Brain microvascular endothelial cell (primary cell): Measurements from ENCODE around the gene SH2D7.

Source experiments
- DNase-seq: peaks from one replicate; pipeline ENCODE4 v3.0.0-alpha.2; 2020
- H3K27ac ChIP-seq: fragments of 250-450 bp; sonication (Bioruptor Pico); 2 replicates; pipeline ENCODE4 v1.5.1; 2020; ENCODE audit warnings: mild to moderate bottlenecking, moderate library complexity
- H3K27me3 ChIP-seq: fragments of 250-450 bp; sonication (Bioruptor Pico); replicated peaks from 2 replicates; pipeline ENCODE4 v1.5.1; 2020; ENCODE audit warnings: mild to moderate bottlenecking
- H3K36me3 ChIP-seq: fragments of 250-450 bp; sonication (Bioruptor Pico); replicated peaks from 2 replicates; pipeline ENCODE4 v1.5.1; 2020; ENCODE audit warnings: mild to moderate bottlenecking
- H3K4me3 ChIP-seq: 2 replicates; pipeline ENCODE4 v1.5.1; 2011; ENCODE audit warnings: low read depth, mild to moderate bottlenecking, control low read depth, low read length, moderate library complexity
- CTCF ChIP-seq: IDR thresholded peaks from 2 replicates; pipeline ENCODE4 v1.5.1; 2011; ENCODE audit warnings: low read depth, mild to moderate bottlenecking, moderate library complexity, low read length, control low read depth, inconsistent platforms; ENCODE audit errors: missing control alignments
- in situ Hi-C: cut with HindIII; loops from 2 replicates; pipeline ENCODE4 v1.10.0; 2017; ENCODE audit warnings: low sequenced_read_pairs, low pct_ligation_motif_present

Gene SH2D7

GRCh38 chr15:78072080-78072892, 20.1 kb upstream of the SH2D7 start:
- no peak overlapping the region for H3K4me3 ChIP-seq

GRCh38 chr15:78073046-78073787, 19.1 kb upstream of the SH2D7 start:
- in situ Hi-C loops = no loop called here
- Histone ChIP-seq H3K36me3 (no peaks in the 10 kb centered on the region), H3K27ac (peak overlapping the region; percentile 90), H3K27me3 (no peaks in the 10 kb centered on the region), H3K4me3 (no peak overlapping the region)
- no peak for DNase-seq
- no peak for TF ChIP-seq CTCF

More at GRCh38 chr15:78072080-78072892, 20.1 kb upstream of the SH2D7 start:
- TF ChIP-seq CTCF = peak; percentile 30
- in situ Hi-C loops = no loop called here
- Histone ChIP-seq H3K27me3 (no peaks in the 10 kb centered on the region), H3K27ac (peak overlapping the region; percentile 90), H3K36me3 (no peaks in the 10 kb centered on the region)
- DNase-seq = peak; percentile 89

- Histone ChIP-seq H3K27ac (peak overlapping the region; percentile 90), H3K36me3 (no peaks in the 10 kb centered on the region), H3K4me3 (peak overlapping the region; percentile 89), H3K27me3 (no peaks in the 10 kb centered on the region)
- peak; percentile 9 for TF ChIP-seq CTCF
- in situ Hi-C loops = no loop called here
- DNase-seq = peak; percentile 93
These were observed 16.7 kb upstream of the SH2D7 start for GRCh38 chr15:78075490-78076230.

GRCh38 chr15:78076231-78077052, 15.9 kb upstream of the SH2D7 start:
- Histone ChIP-seq H3K27me3 (no peaks in the 10 kb centered on the region), H3K27ac (peak overlapping the region; percentile 90), H3K4me3 (peak overlapping the region; percentile 89), H3K36me3 (no peaks in the 10 kb centered on the region)
- in situ Hi-C loops = no loop called here
- DNase-seq = no peak
- TF ChIP-seq CTCF = peak; percentile 35
